ENCODE measurements around the gene MRPL55. TPM values are rescaled to one million over a fixed set of nuclear protein-coding genes. Genes with fewer than 3 reads are reported as not detected.
A peak's percentile ranks its signal among the peaks of the same experiment; 100 is the strongest.

MRPL55 gene
- total RNA-seq, 2 donors from 2014 or later, result 36.1 to 36.7 TPM

- H3K4me1 Mint-ChIP-seq (ENCODE audit: low read depth), result peaks cover 35% of the 10 kb centered on the region
- no peak for DNase-seq
- H3K4me3 Mint-ChIP-seq, result no peak overlapping the region
- H3K36me3 Mint-ChIP-seq (ENCODE audit: insufficient read depth in 2 of 2), result peaks cover 3% of the 10 kb centered on the region in 2 donors
- no peaks in the 10 kb centered on the region for H3K9me3 Mint-ChIP-seq
- no peak for ATAC-seq (replicated peaks in 1 of 2)
- no peaks in the 10 kb centered on the region for H3K27me3 Mint-ChIP-seq (ENCODE audit: low read depth)
- H3K27ac Mint-ChIP-seq, result no peak overlapping the region
These were observed 35.3 kb upstream of the MRPL55 start for GRCh38 chr1:228144193-228144992.

GRCh38 chr1:228143480-228144192 lies 34.5 kb upstream of the MRPL55 start:
- no peaks in the 10 kb centered on the region for H3K9me3 Mint-ChIP-seq
- H3K4me3 Mint-ChIP-seq, result peak overlapping the region; percentile 98 to 100
- no peaks in the 10 kb centered on the region for H3K27me3 Mint-ChIP-seq (ENCODE audit: low read depth)
- H3K27ac Mint-ChIP-seq, result no peak overlapping the region
- ATAC-seq (replicated peaks in 1 of 2) (no peak), DNase-seq (no peak)
- peaks cover 35% of the 10 kb centered on the region for H3K4me1 Mint-ChIP-seq (ENCODE audit: low read depth)
- peaks cover 3% of the 10 kb centered on the region in 2 donors for H3K36me3 Mint-ChIP-seq (ENCODE audit: insufficient read depth in 2 of 2)

- peaks cover 3% of the 10 kb centered on the region in 2 donors for H3K36me3 Mint-ChIP-seq (ENCODE audit: insufficient read depth in 2 of 2)
- peaks cover 35% of the 10 kb centered on the region for H3K4me1 Mint-ChIP-seq (ENCODE audit: low read depth)
- ATAC-seq (replicated peaks in 1 of 2) (no peak), DNase-seq (no peak)
- no peaks in the 10 kb centered on the region for H3K9me3 Mint-ChIP-seq
- H3K27ac Mint-ChIP-seq, result peak overlapping the region; percentile 17
- no peaks in the 10 kb centered on the region for H3K27me3 Mint-ChIP-seq (ENCODE audit: low read depth)
- peak overlapping the region; percentile 98 to 100 for H3K4me3 Mint-ChIP-seq
These were observed 33.6 kb upstream of the MRPL55 start for GRCh38 chr1:228142701-228143136.

DNA sequence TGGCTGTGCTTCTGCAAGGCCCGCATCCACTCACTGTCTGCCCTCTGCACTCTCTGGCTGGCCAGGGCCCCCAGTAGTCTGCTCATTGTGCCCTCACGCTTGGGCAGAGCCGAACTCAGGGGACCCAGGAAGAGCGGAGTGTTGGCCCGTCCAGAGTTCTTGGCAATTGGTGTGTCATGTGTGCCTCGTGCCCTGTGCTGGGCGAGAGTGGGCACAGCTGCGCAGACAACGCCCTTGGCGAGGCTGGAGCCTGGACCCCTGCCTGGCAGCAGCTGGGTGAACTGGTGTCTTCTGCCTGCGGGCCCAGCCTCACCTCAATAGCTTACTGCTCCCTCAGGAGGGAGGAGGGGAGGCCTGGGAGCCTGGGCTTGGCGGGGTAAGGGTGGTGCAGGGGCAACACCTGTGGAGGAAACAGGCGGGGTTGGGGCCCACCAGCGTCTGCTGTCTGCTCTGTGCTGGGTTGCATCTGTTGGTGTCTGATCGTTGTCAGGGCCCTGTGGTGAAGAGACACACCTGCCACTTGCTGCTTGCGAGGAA lies 33.1 kb upstream of the MRPL55 start:
- Mint-ChIP-seq H3K27ac (peak overlapping the region; percentile 15), H3K9me3 (no peaks in the 10 kb centered on the region), H3K36me3 (ENCODE audit: insufficient read depth in 2 of 2) (peaks cover 3% of the 10 kb centered on the region in 2 donors), H3K4me1 (ENCODE audit: low read depth) (peaks cover 35% of the 10 kb centered on the region), H3K4me3 (peak overlapping the region; percentile 98 to 100), H3K27me3 (ENCODE audit: low read depth) (peaks cover 3% of the 10 kb centered on the region)
- ATAC-seq (replicated peaks in 1 of 2) (no peak), DNase-seq (no peak)

DNA sequence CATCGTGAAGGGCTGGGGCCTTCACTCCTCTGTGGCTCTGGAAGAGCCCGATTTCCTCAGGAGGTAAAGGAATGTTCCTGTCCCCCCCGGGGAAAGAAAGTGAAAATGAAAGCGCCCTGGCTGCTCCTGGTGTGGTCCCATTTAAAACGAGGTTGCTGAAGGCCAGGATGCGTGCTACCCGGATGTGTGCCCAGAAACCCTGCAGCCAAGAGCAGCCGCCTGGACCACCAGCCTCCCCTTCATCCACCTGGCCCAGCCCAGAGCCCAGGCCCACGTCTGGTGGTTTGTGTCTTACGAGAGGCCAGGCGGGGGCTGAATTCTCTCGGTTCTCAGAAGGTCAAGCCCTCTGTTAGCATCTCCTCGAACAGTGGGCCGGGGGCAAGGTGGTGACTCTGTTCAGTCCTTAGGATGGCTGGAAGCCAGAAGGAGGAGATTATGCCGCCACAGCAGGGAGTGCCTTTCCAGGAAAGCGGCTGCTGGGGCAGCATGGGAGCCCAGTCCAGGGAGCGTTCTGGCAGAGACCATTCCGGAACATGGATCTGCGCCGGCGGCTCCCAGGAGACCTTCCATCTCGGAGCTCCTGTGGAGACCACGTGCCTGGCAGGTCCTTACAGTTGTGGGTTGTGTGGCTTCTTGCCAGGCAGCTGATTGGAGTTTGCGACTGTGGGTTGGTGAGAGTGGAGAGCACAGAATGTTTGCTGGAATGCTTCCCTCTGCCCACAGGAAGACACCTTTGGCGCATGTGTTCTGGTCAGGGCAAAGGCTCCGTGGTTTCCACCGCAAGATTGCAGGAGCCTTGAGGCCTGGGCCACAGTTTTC lies 32.3 kb upstream of the MRPL55 start:
- H3K36me3 Mint-ChIP-seq (ENCODE audit: insufficient read depth in 2 of 2), result peaks cover 3% of the 10 kb centered on the region in 2 donors
- peaks cover 10% of the 10 kb centered on the region for H3K27me3 Mint-ChIP-seq (ENCODE audit: low read depth)
- peak overlapping the region; percentile 97 for H3K27ac Mint-ChIP-seq

GRCh38 chr1:228140724-228141225 lies 31.7 kb upstream of the MRPL55 start:
- peak overlapping the region; percentile 97 for H3K27ac Mint-ChIP-seq
- peaks cover 35% of the 10 kb centered on the region for H3K4me1 Mint-ChIP-seq (ENCODE audit: low read depth)
- DNase-seq (no peak), ATAC-seq (replicated peaks in 1 of 2) (no peak)
- no peaks in the 10 kb centered on the region for H3K9me3 Mint-ChIP-seq
- H3K36me3 Mint-ChIP-seq (ENCODE audit: insufficient read depth in 2 of 2), result peaks cover 3% of the 10 kb centered on the region in 2 donors
- peak overlapping the region; percentile 98 to 100 for H3K4me3 Mint-ChIP-seq
- peaks cover 16% of the 10 kb centered on the region for H3K27me3 Mint-ChIP-seq (ENCODE audit: low read depth)

More for the DNA sequence above, 32.3 kb upstream of the MRPL55 start:
- Mint-ChIP-seq H3K9me3 (no peaks in the 10 kb centered on the region), H3K4me3 (peak overlapping the region; percentile 98 to 100), H3K4me1 (ENCODE audit: low read depth) (peaks cover 35% of the 10 kb centered on the region)
- DNase-seq (peak in 1 of 2 donors; percentile 23), ATAC-seq (replicated peaks in 1 of 2) (no peak)

DNA sequence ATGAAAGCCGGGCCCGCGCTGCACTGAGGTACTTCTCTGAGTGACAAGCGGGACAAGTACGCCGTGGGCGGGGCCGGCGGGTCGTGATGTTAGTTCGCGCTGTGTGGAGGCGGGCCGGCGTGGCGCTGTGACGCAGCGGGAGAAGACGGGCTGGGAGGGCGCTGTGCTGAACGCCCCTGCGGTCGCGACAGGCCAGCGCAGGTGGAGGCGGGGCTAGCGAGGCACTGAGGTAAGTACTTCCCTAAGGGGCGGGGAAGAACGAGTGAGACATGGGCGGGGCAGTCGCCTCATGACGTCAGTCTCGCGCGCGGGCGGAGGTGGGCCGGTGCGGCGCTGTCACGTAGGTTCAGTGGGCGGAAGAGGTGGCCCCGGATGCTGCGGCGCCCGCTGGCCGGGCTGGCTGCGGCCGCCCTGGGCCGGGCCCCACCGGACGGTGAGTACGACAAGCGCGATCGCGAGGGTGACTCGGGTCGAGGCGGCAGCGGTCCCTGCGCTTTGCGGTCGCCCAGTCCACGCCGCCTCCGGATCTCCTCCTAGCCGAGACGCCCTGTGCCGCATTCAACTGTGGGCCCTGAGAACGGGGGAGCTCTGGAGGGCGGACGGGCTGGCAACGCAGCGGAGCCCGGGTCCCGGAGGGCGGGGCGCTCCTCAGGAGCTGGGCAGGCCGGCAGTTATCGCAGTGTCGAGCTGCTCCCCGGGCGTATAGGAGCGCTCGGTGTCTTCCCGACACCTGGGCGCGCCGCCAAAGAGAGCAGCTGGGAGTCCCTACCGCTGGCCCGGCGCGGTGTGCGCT lies 31.0 kb upstream of the MRPL55 start, which contains the start of gene GUK1:
GUK1 (plus strand) TSS at position 349 of the 793 bp plus-strand sequence; CDS start at position 373, 24 bp downstream.
- Mint-ChIP-seq H3K4me1 (ENCODE audit: low read depth) (peaks cover 35% of the 10 kb centered on the region), H3K36me3 (ENCODE audit: insufficient read depth in 2 of 2) (peaks cover 3% of the 10 kb centered on the region in 2 donors), H3K4me3 (peak within 1 kb of the TSS; percentile 98 to 100), H3K27ac (peak within 1 kb of the TSS; percentile 97), H3K9me3 (no peaks in the 10 kb centered on the region), H3K27me3 (ENCODE audit: low read depth) (peaks cover 18% of the 10 kb centered on the region)
- DNase-seq, result peak; percentile 100
- peak; percentile 91 to 92 for ATAC-seq (replicated peaks in 1 of 2)

GRCh38 chr1:228139406-228139930 lies 30.4 kb upstream of the MRPL55 start:
- peak overlapping the region; percentile 98 to 100 for H3K4me3 Mint-ChIP-seq
- peaks cover 35% of the 10 kb centered on the region for H3K4me1 Mint-ChIP-seq (ENCODE audit: low read depth)
- H3K27ac Mint-ChIP-seq, result peak overlapping the region; percentile 84
- peaks cover 3% of the 10 kb centered on the region in 2 donors for H3K36me3 Mint-ChIP-seq (ENCODE audit: insufficient read depth in 2 of 2)
- ATAC-seq (replicated peaks in 1 of 2) (no peak), DNase-seq (no peak)
- no peaks in the 10 kb centered on the region for H3K9me3 Mint-ChIP-seq
- H3K27me3 Mint-ChIP-seq (ENCODE audit: low read depth), result peaks cover 18% of the 10 kb centered on the region

DNA sequence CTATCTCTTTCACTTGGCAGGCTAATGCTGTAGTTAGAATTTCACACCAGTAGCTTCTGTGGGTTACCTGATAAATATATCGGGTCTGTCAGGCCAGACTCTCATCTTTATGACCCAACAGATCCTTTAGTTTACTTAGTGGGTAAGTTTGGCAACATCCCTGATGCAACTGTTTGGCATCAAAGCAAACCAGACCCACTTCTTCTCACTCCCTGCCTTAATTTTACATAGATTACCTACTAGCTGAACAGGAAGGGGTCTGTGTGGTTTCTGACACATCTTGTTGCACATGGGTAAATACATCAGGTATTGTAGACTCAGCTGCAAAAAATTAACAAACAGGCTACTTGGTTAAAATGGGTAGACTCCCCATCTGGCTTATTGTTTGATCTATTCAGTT lies 27.8 kb upstream of the MRPL55 start:
- Mint-ChIP-seq H3K9me3 (no peaks in the 10 kb centered on the region), H3K36me3 (ENCODE audit: insufficient read depth in 2 of 2) (peaks cover 3% of the 10 kb centered on the region in 2 donors), H3K27ac (no peak overlapping the region), H3K4me3 (no peak overlapping the region), H3K27me3 (ENCODE audit: low read depth) (peaks cover 18% of the 10 kb centered on the region), H3K4me1 (ENCODE audit: low read depth) (peaks cover 10% of the 10 kb centered on the region)
- DNase-seq (no peak), ATAC-seq (replicated peaks in 1 of 2) (no peak)

- H3K4me3 Mint-ChIP-seq, result no peak overlapping the region
- no peak overlapping the region for H3K27ac Mint-ChIP-seq
- no peak for DNase-seq
- H3K27me3 Mint-ChIP-seq (ENCODE audit: low read depth), result peaks cover 18% of the 10 kb centered on the region
- H3K9me3 Mint-ChIP-seq, result no peaks in the 10 kb centered on the region
- no peak for ATAC-seq (replicated peaks in 1 of 2)
- peaks cover 11% of the 10 kb centered on the region for H3K4me1 Mint-ChIP-seq (ENCODE audit: low read depth)
- H3K36me3 Mint-ChIP-seq (ENCODE audit: insufficient read depth in 2 of 2), result no peaks in the 10 kb centered on the region
These were observed 25.5 kb upstream of the MRPL55 start for GRCh38 chr1:228134591-228134990.

DNA sequence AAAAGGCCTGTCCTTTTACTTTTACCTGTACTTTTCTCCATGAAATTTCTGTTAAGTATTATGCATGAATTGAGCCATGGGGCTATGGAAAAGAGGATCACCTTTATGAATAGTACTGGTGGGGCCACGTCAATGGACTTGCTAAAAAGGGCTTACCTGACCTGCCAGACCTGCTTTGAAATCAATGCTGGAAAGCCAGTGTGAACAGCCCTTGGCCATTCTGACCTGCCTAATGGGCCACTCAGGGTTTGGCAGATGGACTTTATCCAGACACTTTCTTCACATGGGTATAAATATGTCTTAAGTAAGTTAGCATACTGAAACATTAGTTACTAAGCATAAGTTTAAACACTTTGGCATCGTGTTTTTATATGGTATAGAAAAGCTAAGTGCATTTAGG lies 22.7 kb upstream of the MRPL55 start:
- Mint-ChIP-seq H3K27ac (no peak overlapping the region), H3K27me3 (ENCODE audit: low read depth) (peaks cover 18% of the 10 kb centered on the region), H3K9me3 (no peaks in the 10 kb centered on the region), H3K4me1 (ENCODE audit: low read depth) (peaks cover 11% of the 10 kb centered on the region), H3K4me3 (no peak overlapping the region), H3K36me3 (ENCODE audit: insufficient read depth in 2 of 2) (no peaks in the 10 kb centered on the region)
- DNase-seq (no peak), ATAC-seq (replicated peaks in 1 of 2) (no peak)
